ENCODE data around the gene OR52K1. TPM values are rescaled to one million over a fixed set of nuclear protein-coding genes. Genes with fewer than 3 reads are reported as not detected.

The OR52K1 gene
- polyA plus RNA-seq, 1 of the 3 experiments (the other 2 are of a cell fraction) = not detected

DNA sequence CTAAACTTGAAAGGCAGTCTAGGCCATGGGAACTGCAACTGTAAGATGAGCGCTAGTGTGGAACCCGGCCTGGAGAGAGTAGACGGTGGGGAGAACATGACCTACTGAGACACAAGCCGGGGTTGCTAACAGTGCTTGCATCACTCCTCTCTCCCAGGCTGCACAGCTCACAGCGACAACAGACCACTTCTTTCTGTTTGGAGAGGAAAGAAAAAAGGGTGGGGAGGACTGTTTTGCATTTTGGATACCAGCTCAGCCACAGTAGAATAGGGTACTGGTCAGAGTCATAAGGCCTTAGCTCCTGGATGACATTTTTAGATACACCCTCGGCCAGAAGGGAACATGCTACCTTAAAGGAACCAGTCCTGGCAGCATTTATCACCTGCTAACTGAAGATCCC lies 40.3 kb downstream of the OR52K1 start:
- DNase-seq = no peak
- H3K36me3 ChIP-seq (replicated peaks in 1 of 2; ENCODE audit: control insufficient read depth in 1 of 2, insufficient read depth in 2 of 2, low read length in 1 of 2) = no peaks in the 10 kb centered on the region
- H3K9me2 ChIP-seq = no peaks in the 10 kb centered on the region
- no peak overlapping the region for H3K4me2 ChIP-seq
- H3K4me1 ChIP-seq (ENCODE audit: control insufficient read depth in 1 of 2, insufficient read depth in 2 of 2, low read depth in 1 of 2, low read length in 1 of 2) = no peaks in the 10 kb centered on the region
- H3F3A ChIP-seq (replicated peaks; ENCODE audit: insufficient read depth) = no peaks in the 10 kb centered on the region
- no peaks in the 10 kb centered on the region for H3K79me2 ChIP-seq (ENCODE audit: insufficient read depth)
- no peak overlapping the region for H3K9ac ChIP-seq
- 4% methylated on average over 6 of the region's 6 CpGs for WGBS (ENCODE audit: low lambda C conversion rate)
- TF ChIP-seq, protein P1, sequence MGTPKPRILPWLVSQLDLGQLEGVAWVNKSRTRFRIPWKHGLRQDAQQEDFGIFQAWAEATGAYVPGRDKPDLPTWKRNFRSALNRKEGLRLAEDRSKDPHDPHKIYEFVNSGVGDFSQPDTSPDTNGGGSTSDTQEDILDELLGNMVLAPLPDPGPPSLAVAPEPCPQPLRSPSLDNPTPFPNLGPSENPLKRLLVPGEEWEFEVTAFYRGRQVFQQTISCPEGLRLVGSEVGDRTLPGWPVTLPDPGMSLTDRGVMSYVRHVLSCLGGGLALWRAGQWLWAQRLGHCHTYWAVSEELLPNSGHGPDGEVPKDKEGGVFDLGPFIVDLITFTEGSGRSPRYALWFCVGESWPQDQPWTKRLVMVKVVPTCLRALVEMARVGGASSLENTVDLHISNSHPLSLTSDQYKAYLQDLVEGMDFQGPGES (IDR thresholded peaks at IDR 0.05; ENCODE audit: low read depth, low read length) = no peak
- TF ChIP-seq, protein P2, sequence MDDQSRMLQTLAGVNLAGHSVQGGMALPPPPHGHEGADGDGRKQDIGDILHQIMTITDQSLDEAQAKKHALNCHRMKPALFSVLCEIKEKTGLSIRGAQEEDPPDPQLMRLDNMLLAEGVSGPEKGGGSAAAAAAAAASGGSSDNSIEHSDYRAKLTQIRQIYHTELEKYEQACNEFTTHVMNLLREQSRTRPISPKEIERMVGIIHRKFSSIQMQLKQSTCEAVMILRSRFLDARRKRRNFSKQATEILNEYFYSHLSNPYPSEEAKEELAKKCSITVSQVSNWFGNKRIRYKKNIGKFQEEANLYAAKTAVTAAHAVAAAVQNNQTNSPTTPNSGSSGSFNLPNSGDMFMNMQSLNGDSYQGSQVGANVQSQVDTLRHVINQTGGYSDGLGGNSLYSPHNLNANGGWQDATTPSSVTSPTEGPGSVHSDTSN (IDR thresholded peaks at IDR 0.05) = no peak
- TF ChIP-seq, protein P3, sequence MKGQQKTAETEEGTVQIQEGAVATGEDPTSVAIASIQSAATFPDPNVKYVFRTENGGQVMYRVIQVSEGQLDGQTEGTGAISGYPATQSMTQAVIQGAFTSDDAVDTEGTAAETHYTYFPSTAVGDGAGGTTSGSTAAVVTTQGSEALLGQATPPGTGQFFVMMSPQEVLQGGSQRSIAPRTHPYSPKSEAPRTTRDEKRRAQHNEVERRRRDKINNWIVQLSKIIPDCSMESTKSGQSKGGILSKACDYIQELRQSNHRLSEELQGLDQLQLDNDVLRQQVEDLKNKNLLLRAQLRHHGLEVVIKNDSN (IDR thresholded peaks at IDR 0.05; ENCODE audit: borderline replicate concordance, low read depth) = no peak
- TF ChIP-seq, protein P4, sequence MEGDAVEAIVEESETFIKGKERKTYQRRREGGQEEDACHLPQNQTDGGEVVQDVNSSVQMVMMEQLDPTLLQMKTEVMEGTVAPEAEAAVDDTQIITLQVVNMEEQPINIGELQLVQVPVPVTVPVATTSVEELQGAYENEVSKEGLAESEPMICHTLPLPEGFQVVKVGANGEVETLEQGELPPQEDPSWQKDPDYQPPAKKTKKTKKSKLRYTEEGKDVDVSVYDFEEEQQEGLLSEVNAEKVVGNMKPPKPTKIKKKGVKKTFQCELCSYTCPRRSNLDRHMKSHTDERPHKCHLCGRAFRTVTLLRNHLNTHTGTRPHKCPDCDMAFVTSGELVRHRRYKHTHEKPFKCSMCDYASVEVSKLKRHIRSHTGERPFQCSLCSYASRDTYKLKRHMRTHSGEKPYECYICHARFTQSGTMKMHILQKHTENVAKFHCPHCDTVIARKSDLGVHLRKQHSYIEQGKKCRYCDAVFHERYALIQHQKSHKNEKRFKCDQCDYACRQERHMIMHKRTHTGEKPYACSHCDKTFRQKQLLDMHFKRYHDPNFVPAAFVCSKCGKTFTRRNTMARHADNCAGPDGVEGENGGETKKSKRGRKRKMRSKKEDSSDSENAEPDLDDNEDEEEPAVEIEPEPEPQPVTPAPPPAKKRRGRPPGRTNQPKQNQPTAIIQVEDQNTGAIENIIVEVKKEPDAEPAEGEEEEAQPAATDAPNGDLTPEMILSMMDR (IDR thresholded peaks at IDR 0.05) = no peak
- TF ChIP-seq RXRA (IDR thresholded peaks at IDR 0.05; ENCODE audit: borderline replicate concordance, low read depth) (no peak), RFX5 (IDR thresholded peaks at IDR 0.05; ENCODE audit: low read length) (no peak), FOXJ3 (CRISPR knock-in tag; IDR thresholded peaks at IDR 0.05) (no peak)
- TF ChIP-seq, protein P5, sequence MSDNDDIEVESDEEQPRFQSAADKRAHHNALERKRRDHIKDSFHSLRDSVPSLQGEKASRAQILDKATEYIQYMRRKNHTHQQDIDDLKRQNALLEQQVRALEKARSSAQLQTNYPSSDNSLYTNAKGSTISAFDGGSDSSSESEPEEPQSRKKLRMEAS (IDR thresholded peaks at IDR 0.05; ENCODE audit: low read depth) = no peak
- TF ChIP-seq, protein P6, sequence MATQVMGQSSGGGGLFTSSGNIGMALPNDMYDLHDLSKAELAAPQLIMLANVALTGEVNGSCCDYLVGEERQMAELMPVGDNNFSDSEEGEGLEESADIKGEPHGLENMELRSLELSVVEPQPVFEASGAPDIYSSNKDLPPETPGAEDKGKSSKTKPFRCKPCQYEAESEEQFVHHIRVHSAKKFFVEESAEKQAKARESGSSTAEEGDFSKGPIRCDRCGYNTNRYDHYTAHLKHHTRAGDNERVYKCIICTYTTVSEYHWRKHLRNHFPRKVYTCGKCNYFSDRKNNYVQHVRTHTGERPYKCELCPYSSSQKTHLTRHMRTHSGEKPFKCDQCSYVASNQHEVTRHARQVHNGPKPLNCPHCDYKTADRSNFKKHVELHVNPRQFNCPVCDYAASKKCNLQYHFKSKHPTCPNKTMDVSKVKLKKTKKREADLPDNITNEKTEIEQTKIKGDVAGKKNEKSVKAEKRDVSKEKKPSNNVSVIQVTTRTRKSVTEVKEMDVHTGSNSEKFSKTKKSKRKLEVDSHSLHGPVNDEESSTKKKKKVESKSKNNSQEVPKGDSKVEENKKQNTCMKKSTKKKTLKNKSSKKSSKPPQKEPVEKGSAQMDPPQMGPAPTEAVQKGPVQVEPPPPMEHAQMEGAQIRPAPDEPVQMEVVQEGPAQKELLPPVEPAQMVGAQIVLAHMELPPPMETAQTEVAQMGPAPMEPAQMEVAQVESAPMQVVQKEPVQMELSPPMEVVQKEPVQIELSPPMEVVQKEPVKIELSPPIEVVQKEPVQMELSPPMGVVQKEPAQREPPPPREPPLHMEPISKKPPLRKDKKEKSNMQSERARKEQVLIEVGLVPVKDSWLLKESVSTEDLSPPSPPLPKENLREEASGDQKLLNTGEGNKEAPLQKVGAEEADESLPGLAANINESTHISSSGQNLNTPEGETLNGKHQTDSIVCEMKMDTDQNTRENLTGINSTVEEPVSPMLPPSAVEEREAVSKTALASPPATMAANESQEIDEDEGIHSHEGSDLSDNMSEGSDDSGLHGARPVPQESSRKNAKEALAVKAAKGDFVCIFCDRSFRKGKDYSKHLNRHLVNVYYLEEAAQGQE (IDR thresholded peaks at IDR 0.05; ENCODE audit: low read depth, low read length) = no peak
- ChIA-PET CTCF (interaction anchor here (2.3 to 2.8 kb wide), 2 partner anchors 17 to 335 kb away, joined by 7 to 10 read pairs; no protein-coding TSS in a partner anchor), POLR2A (no interaction called here)
- H2AFZ ChIP-seq (ENCODE audit: low read depth) = no peak overlapping the region
- no peaks in the 10 kb centered on the region for H3K9me3 ChIP-seq
- H3K27ac ChIP-seq (ENCODE audit: low read depth in 2 of 2, low read length in 1 of 2) = no peak overlapping the region
- no peaks in the 10 kb centered on the region for H4K20me1 ChIP-seq (ENCODE audit: insufficient read depth)
- H3K4me3 ChIP-seq (ENCODE audit: low read depth in 2 of 2, low read length in 1 of 2) = no peak overlapping the region
- no peaks in the 10 kb centered on the region; the same call in 1 of the 2 replicates for H3K27me3 ChIP-seq (ENCODE audit: insufficient read depth)
